Suprapubic skin (tissue), 3 donors: ENCODE results near the gene NFKB2.

ENCODE experiments used
- POLR2A ChIP-seq, 2 donors: fragments of 450-650 bp; IDR thresholded peaks; one replicate each; pipeline ENCODE4 v1.6.1; 2017; ENCODE audit warnings: antibody characterized with exemption in 2 of 2, mild to moderate bottlenecking in 2 of 2, moderate library complexity in 2 of 2
- TF ChIP-seq, protein P1 (sequence below), 2 donors: fragments of 200-600 bp in 1 of 2; fragments of 450-650 bp in 1 of 2; sonication (generic) in 1 of 2; IDR thresholded peaks; one replicate each; pipeline ENCODE4 v1.5.1; 2016 to 2019; ENCODE audit warnings: antibody characterized with exemption in 2 of 2, mild to moderate bottlenecking in 1 of 2, moderate library complexity in 1 of 2

GRCh38 chr10:102407425-102408130, 12.1 kb downstream of the NFKB2 start:
- TF ChIP-seq POLR2A (IDR thresholded peaks at IDR 0.05) = no peak
- TF ChIP-seq, protein P1, sequence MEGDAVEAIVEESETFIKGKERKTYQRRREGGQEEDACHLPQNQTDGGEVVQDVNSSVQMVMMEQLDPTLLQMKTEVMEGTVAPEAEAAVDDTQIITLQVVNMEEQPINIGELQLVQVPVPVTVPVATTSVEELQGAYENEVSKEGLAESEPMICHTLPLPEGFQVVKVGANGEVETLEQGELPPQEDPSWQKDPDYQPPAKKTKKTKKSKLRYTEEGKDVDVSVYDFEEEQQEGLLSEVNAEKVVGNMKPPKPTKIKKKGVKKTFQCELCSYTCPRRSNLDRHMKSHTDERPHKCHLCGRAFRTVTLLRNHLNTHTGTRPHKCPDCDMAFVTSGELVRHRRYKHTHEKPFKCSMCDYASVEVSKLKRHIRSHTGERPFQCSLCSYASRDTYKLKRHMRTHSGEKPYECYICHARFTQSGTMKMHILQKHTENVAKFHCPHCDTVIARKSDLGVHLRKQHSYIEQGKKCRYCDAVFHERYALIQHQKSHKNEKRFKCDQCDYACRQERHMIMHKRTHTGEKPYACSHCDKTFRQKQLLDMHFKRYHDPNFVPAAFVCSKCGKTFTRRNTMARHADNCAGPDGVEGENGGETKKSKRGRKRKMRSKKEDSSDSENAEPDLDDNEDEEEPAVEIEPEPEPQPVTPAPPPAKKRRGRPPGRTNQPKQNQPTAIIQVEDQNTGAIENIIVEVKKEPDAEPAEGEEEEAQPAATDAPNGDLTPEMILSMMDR (IDR thresholded peaks at IDR 0.05) = no peak
